A549 (cell line): ENCODE measurements around the gene WDR26. TPM values are rescaled to one million over a fixed set of nuclear protein-coding genes. Genes with fewer than 3 reads are reported as not detected.
"Not testable (repeated sequence)": the region's sequence is repeated elsewhere in the genome, so short reads cannot be mapped to it uniquely, and the experiment has no call there.

ENCODE experiments used
- ATAC-seq, 2 experiments: fragments of 200-7000 bp in 1 of 2; fragments of >200 bp in 1 of 2; cut with Nextera tagmentation in 1 of 2; cut with Tn5 transposase in 1 of 2; 3 replicates each; pipeline versions ENCODE4 v1.8.0 to v1.9.1; 2018 to 2020; ENCODE audit warnings: mild to moderate bottlenecking in 1 of 2, moderate library complexity in 1 of 2
- CTCF ChIA-PET: fragments of 300-600 bp; sonication (Branson Sonifier 250); formaldehyde crosslinking; extraction: SDS; loops from one replicate; lab custom pipeline; 2021; ENCODE audit warnings: antibody characterized with exemption, inconsistent platforms; lab: Yijun Ruan, JAX
- POLR2A ChIA-PET: fragments of 350-600 bp; formaldehyde crosslinking; extraction: SDS; loops from one replicate; lab custom pipeline; 2021; ENCODE audit warnings: antibody characterized with exemption, inconsistent platforms; lab: Yijun Ruan, JAX
- DNase-seq, 2 experiments: peaks; one replicate each; pipeline versions ENCODE4 v3.0.0 to v3.0.0-alpha.2; 2011 to 2016; ENCODE audit warnings: low read depth in 1 of 2, low spot score in 1 of 2
- FAIRE-seq: peaks from 2 replicates; lab custom pipeline; 2011; peaks lifted over from hg19 to GRCh38; lab: Jason Lieb, UNC
- H3K27ac ChIP-seq, 2 experiments: fragments of >200 bp; sonication (Bioruptor Twin); formaldehyde crosslinking; 3 replicates each; pipeline ENCODE4 v1.5.1; 2016 to 2017
- H3K4me1 ChIP-seq: fragments of >200 bp; sonication (Bioruptor Twin); formaldehyde crosslinking; 3 replicates; pipeline ENCODE4 v1.6.1; 2016
- H3K4me2 ChIP-seq: fragments of >200 bp; sonication (Bioruptor Twin); formaldehyde crosslinking; 3 replicates; pipeline ENCODE4 v1.6.1; 2016
- H3K4me3 ChIP-seq: fragments of >200 bp; sonication (Bioruptor Twin); formaldehyde crosslinking; 3 replicates; pipeline ENCODE4 v1.5.1; 2016
- H3K9me3 ChIP-seq: fragments of >200 bp; sonication (Bioruptor Twin); formaldehyde crosslinking; 3 replicates; pipeline ENCODE4 v1.6.1; 2016
- CBX8 ChIP-seq: fragments of 200-600 bp; sonication (generic); IDR thresholded peaks from 2 replicates; pipeline ENCODE4 v1.6.1; 2016
- EHMT2 ChIP-seq: fragments of 200-600 bp; sonication (generic); IDR thresholded peaks from 2 replicates; pipeline ENCODE4 v1.6.1; 2016; ENCODE audit warnings: antibody characterized with exemption, low read depth, mild to moderate bottlenecking, moderate library complexity
- EP300 ChIP-seq, 2 experiments: fragments of >200 bp; sonication (Bioruptor Twin); formaldehyde crosslinking; IDR thresholded peaks; 2 replicates in 1 of 2; 3 replicates in 1 of 2; pipeline ENCODE4 v1.6.1; 2016 to 2017
- HDAC2 ChIP-seq: fragments of 200-600 bp; sonication (generic); IDR thresholded peaks from 2 replicates; pipeline ENCODE4 v1.6.1; 2016
- HEYL ChIP-seq: fragments of 250-450 bp; sonication (Bioruptor Pico); IDR thresholded peaks from 2 replicates; pipeline ENCODE4 v1.8.0; 2021; ENCODE audit warnings: mild to moderate bottlenecking, moderate library complexity
- HOXB13 ChIP-seq: fragments of 250-450 bp; sonication (Bioruptor Pico); IDR thresholded peaks from 2 replicates; pipeline ENCODE4 v1.5.0; 2020; ENCODE audit warnings: low read depth, mild to moderate bottlenecking, moderate library complexity
- MAFK ChIP-seq: fragments of 450-650 bp; IDR thresholded peaks from 2 replicates; pipeline ENCODE4 v1.6.1; 2014; ENCODE audit not compliant: partially characterized antibody
- NPAS2 ChIP-seq: fragments of 250-450 bp; sonication (Bioruptor Pico); IDR thresholded peaks from 2 replicates; pipeline ENCODE4 v1.8.0; 2022; ENCODE audit warnings: mild to moderate bottlenecking, moderate library complexity, borderline replicate concordance
- RCOR1 ChIP-seq: fragments of 150-350 bp; IDR thresholded peaks from 2 replicates; pipeline ENCODE4 v1.6.1; 2014; ENCODE audit warnings: antibody characterized with exemption, low read length, low read depth
- RFX5 ChIP-seq: fragments of 450-650 bp; IDR thresholded peaks from 2 replicates; pipeline ENCODE4 v1.7.1; 2014; ENCODE audit warnings: antibody characterized with exemption, mild to moderate bottlenecking, moderate library complexity
- RNF2 ChIP-seq: fragments of 200-600 bp; sonication (generic); IDR thresholded peaks from 2 replicates; pipeline ENCODE4 v1.6.1; 2016; ENCODE audit warnings: low read depth, mild to moderate bottlenecking, antibody characterized with exemption, moderate library complexity, borderline replicate concordance
- SREBF2 ChIP-seq: fragments of 450-650 bp; IDR thresholded peaks from 2 replicates; pipeline ENCODE4 v1.6.1; 2014; ENCODE audit warnings: mild to moderate bottlenecking, moderate library complexity
- TFCP2L1 ChIP-seq: fragments of 250-450 bp; sonication (Bioruptor Pico); IDR thresholded peaks from 2 replicates; pipeline ENCODE4 v1.5.0; 2021; ENCODE audit warnings: mild to moderate bottlenecking
- ZC3H11A ChIP-seq: fragments of 450-650 bp; IDR thresholded peaks from 2 replicates; pipeline ENCODE4 v1.6.1; 2014; ENCODE audit warnings: antibody characterized with exemption, mild to moderate bottlenecking
- WGBS: methylation state at CpG from one replicate; pipeline ENCODE4 v1.1.6; 2017; ENCODE audit errors: missing lambda C conversion rate; 5-methylcytosine and 5-hydroxymethylcytosine counted together
- polyA plus RNA-seq, 4 experiments: library from polyadenylated mRNA; depleted of rRNA in 3 of 4; stranded (reverse); fragments of >200 nt; fragmentation: RNase III in 1 of 4; extraction: RNeasy Plus Mini Kit Qiagen cat#74134 plus additional on column Dnase treatment in 1 of 4; gene quantifications; 2 replicates in 3 of 4; 3 replicates in 1 of 4; pipeline ENCODE4 v1.2.3, GENCODE V29; 2011 to 2017
- TF ChIP-seq, protein P1 (sequence below): IDR thresholded peaks from 2 replicates; pipeline ENCODE4 v1.6.1; 2012
- TF ChIP-seq, protein P2 (sequence below): fragments of >200 bp; sonication (Bioruptor Twin); formaldehyde crosslinking; IDR thresholded peaks from 3 replicates; pipeline ENCODE4 v1.5.1; 2016
- TF ChIP-seq, protein P3 (sequence below): IDR thresholded peaks from 2 replicates; pipeline ENCODE4 v1.6.1; 2012
- TF ChIP-seq, protein P4 (sequence below): fragments of >200 bp; sonication (Bioruptor Twin); formaldehyde crosslinking; IDR thresholded peaks from 2 replicates; pipeline ENCODE4 v1.6.1; 2016
- TF ChIP-seq, protein P5 (sequence below): fragments of 200-600 bp; sonication (generic); IDR thresholded peaks from 2 replicates; pipeline ENCODE4 v1.6.1; 2016; ENCODE audit warnings: antibody characterized with exemption, mild to moderate bottlenecking, moderate library complexity

The WDR26 gene
- polyA plus RNA-seq, 2 of the 4 experiments (the other 2 are of a cell fraction) = 38.4 to 45.2 TPM

DNA sequence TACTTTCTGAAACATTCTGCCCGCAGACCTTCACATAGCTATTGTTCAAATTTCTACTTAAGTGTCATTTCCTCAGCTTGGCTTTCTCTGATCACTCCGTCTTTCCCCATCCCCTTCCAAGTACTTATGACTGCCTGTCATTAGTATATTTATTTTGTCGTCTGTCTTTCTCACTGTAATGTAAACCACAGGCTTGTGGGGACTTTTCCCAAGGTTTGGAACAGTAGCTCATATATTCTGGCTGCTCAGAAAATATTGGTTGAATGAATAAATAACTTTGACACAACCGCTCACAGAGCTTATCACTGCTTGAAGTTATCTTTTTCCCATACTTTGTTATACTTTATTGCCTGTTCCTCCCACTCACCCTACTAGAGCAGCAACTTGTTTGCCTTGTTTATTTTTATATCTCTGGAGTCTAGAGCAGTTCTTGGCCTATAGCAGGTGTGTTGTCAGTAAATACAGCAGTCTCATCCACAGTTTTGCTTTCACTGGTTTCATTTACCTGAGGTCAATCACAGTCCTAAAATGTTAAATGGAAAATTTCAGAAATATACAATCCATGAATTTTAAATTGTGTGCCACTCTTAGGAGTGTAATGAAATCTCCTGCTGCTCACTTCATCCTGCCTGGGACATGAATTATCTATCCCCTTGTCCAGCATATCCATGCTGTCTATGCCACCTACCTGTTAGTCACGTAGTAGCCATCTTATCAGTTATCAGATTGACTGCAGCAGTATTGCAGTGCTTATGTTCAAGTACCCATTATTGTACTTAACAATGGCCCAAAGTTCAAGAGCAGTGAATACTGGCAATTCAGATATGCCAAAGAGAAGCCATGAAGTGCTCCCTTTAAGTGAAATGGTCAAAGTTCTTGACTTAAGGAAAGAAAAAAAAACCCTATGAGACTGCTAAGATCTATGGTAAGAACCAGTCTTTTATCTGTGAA, 80.3 kb downstream of the WDR26 start:
- WGBS = 70% methylated on average over 5 of the region's 5 CpGs
- CTCF ChIA-PET = no interaction called here
- ATAC-seq (no peak), DNase-seq (no peak), FAIRE-seq (no peak)
- no peak overlapping the region for H3K4me2 ChIP-seq
- TF ChIP-seq, protein P1, sequence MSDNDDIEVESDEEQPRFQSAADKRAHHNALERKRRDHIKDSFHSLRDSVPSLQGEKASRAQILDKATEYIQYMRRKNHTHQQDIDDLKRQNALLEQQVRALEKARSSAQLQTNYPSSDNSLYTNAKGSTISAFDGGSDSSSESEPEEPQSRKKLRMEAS = no peak
- TF ChIP-seq HEYL (CRISPR knock-in tag) (no peak), NPAS2 (CRISPR knock-in tag) (no peak), MAFK (no peak), EHMT2 (no peak), RFX5 (no peak), CBX8 (no peak), RNF2 (no peak), HDAC2 (no peak), SREBF2 (no peak), RCOR1 (no peak), HOXB13 (CRISPR knock-in tag) (no peak), EP300 (IDR thresholded peaks at IDR 0.05) (no peak), TFCP2L1 (no peak), ZC3H11A (no peak)
- TF ChIP-seq, protein P2, sequence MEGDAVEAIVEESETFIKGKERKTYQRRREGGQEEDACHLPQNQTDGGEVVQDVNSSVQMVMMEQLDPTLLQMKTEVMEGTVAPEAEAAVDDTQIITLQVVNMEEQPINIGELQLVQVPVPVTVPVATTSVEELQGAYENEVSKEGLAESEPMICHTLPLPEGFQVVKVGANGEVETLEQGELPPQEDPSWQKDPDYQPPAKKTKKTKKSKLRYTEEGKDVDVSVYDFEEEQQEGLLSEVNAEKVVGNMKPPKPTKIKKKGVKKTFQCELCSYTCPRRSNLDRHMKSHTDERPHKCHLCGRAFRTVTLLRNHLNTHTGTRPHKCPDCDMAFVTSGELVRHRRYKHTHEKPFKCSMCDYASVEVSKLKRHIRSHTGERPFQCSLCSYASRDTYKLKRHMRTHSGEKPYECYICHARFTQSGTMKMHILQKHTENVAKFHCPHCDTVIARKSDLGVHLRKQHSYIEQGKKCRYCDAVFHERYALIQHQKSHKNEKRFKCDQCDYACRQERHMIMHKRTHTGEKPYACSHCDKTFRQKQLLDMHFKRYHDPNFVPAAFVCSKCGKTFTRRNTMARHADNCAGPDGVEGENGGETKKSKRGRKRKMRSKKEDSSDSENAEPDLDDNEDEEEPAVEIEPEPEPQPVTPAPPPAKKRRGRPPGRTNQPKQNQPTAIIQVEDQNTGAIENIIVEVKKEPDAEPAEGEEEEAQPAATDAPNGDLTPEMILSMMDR = no peak
- TF ChIP-seq, protein P3, sequence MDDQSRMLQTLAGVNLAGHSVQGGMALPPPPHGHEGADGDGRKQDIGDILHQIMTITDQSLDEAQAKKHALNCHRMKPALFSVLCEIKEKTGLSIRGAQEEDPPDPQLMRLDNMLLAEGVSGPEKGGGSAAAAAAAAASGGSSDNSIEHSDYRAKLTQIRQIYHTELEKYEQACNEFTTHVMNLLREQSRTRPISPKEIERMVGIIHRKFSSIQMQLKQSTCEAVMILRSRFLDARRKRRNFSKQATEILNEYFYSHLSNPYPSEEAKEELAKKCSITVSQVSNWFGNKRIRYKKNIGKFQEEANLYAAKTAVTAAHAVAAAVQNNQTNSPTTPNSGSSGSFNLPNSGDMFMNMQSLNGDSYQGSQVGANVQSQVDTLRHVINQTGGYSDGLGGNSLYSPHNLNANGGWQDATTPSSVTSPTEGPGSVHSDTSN = no peak
- TF ChIP-seq, protein P4, sequence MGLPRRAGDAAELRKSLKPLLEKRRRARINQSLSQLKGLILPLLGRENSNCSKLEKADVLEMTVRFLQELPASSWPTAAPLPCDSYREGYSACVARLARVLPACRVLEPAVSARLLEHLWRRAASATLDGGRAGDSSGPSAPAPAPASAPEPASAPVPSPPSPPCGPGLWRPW = no peak
- TF ChIP-seq, protein P5, sequence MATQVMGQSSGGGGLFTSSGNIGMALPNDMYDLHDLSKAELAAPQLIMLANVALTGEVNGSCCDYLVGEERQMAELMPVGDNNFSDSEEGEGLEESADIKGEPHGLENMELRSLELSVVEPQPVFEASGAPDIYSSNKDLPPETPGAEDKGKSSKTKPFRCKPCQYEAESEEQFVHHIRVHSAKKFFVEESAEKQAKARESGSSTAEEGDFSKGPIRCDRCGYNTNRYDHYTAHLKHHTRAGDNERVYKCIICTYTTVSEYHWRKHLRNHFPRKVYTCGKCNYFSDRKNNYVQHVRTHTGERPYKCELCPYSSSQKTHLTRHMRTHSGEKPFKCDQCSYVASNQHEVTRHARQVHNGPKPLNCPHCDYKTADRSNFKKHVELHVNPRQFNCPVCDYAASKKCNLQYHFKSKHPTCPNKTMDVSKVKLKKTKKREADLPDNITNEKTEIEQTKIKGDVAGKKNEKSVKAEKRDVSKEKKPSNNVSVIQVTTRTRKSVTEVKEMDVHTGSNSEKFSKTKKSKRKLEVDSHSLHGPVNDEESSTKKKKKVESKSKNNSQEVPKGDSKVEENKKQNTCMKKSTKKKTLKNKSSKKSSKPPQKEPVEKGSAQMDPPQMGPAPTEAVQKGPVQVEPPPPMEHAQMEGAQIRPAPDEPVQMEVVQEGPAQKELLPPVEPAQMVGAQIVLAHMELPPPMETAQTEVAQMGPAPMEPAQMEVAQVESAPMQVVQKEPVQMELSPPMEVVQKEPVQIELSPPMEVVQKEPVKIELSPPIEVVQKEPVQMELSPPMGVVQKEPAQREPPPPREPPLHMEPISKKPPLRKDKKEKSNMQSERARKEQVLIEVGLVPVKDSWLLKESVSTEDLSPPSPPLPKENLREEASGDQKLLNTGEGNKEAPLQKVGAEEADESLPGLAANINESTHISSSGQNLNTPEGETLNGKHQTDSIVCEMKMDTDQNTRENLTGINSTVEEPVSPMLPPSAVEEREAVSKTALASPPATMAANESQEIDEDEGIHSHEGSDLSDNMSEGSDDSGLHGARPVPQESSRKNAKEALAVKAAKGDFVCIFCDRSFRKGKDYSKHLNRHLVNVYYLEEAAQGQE = no peak
- POLR2A ChIA-PET = no interaction called here
- peaks cover 16% of the 10 kb centered on the region for H3K4me1 ChIP-seq
- no peak overlapping the region for H3K27ac ChIP-seq
- no peak overlapping the region for H3K4me3 ChIP-seq
- no peaks in the 10 kb centered on the region for H3K9me3 ChIP-seq

DNA sequence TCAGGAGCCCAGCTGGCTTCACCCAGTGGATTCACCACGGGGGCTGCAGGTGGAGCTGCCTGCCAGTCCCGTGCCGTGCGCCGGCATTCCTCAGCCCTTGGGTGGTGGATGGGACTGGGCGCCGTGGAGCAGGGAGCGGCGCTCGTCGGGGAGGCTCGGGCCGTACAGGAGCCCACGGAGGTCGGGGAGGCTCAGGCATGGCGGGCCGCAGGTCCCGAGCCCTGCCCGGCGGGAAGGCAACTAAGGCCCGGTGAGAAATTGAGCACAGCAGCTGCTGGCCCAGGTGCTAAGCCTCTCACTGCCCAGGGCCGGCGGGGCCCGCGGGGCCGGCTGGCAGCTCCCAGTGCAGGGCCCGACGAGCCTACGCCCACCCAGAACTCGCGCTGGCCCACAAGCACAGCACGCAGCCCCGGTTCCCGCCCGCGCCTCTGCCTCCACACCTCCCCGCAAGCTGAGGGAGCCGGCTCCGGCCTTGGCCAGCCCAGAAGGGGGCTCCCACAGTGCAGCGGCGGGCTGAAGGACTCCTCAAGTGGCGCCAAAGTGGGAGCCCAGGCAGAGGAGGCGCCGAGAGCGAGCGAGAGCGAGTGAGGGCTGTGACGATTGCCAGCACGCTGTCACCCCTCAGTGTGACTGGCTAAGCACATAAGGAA, 82.0 kb downstream of the WDR26 start:
- H3K4me3 ChIP-seq, POLR2A ChIA-PET, H3K4me1 ChIP-seq, H3K9me3 ChIP-seq, H3K4me2 ChIP-seq, ATAC-seq, H3K27ac ChIP-seq, FAIRE-seq, DNase-seq: not testable (repeated sequence)
- WGBS = 91% methylated on average over 46 of the region's 49 CpGs
- CTCF ChIA-PET = interaction anchor here (1.0 kb wide), 1 partner anchor 17 kb away, joined by 3 read pairs; no protein-coding TSS in a partner anchor

DNA sequence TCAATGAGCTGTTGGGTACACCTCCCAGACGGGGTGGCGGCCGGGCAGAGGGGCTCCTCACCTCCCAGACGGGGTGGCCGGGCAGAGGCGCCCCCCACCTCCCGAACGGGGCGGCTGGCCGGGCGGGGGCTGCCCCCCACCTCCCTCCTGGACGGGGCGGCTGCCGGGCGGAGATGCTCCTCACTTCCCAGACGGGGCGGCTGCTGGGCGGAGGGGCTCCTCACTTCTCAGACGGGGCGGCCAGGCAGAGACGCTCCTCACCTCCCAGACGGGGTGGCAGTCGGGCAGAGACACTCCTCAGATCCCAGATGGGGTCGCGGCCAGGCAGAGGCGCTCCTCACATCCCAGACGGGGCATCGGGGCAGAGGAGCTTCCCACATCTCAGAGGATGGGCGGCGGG, 84.9 kb downstream of the WDR26 start:
- WGBS = 83% methylated on average over 16 of the region's 30 CpGs
- DNase-seq, POLR2A ChIA-PET, FAIRE-seq, H3K4me2 ChIP-seq, ATAC-seq, CTCF ChIA-PET, H3K27ac ChIP-seq, H3K4me3 ChIP-seq, H3K9me3 ChIP-seq, H3K4me1 ChIP-seq: not testable (repeated sequence)
